Astrocyte (in vitro differentiated cells and primary cell): Measurements from ENCODE around the gene PITPNB. TPM values are rescaled to one million over a fixed set of nuclear protein-coding genes. Genes with fewer than 3 reads are reported as not detected.
A peak's percentile ranks its signal among the peaks of the same experiment; 100 is the strongest.

ENCODE experiments used
- DNase-seq: peaks from one replicate; pipeline ENCODE4 v3.0.0-alpha.2; 2010; ENCODE audit warnings: low read depth
- FAIRE-seq: peaks from 2 replicates; lab custom pipeline; 2011; peaks lifted over from hg19 to GRCh38; lab: Jason Lieb, UNC
- H2AFZ ChIP-seq: 2 replicates; pipeline ENCODE4 v1.6.0; 2012; ENCODE audit warnings: low read depth, low read length, inconsistent platforms
- H3K27ac ChIP-seq: 2 replicates; pipeline ENCODE4 v1.5.1; 2011; ENCODE audit warnings: low read depth, low read length, inconsistent platforms
- H3K27me3 ChIP-seq: 2 replicates; pipeline ENCODE4 v1.6.0; 2011; ENCODE audit warnings: low read length, inconsistent platforms; ENCODE audit not compliant: insufficient read depth
- H3K36me3 ChIP-seq: 2 replicates; pipeline ENCODE4 v1.5.1; 2011; ENCODE audit warnings: low read length, inconsistent platforms; ENCODE audit not compliant: insufficient read depth
- H3K4me1 ChIP-seq: 2 replicates; pipeline ENCODE4 v1.5.1; 2011; ENCODE audit warnings: low read length, inconsistent platforms; ENCODE audit not compliant: insufficient read depth
- H3K4me2 ChIP-seq: 2 replicates; pipeline ENCODE4 v1.6.0; 2012; ENCODE audit warnings: low read length, inconsistent platforms
- H3K4me3 ChIP-seq: 2 replicates; pipeline ENCODE4 v1.5.1; 2011; ENCODE audit warnings: low read depth, mild to moderate bottlenecking, low read length, inconsistent platforms; ENCODE audit not compliant: insufficient read depth
- H3K79me2 ChIP-seq: 2 replicates; pipeline ENCODE4 v1.6.0; 2012; ENCODE audit warnings: mild to moderate bottlenecking, low read length, inconsistent platforms; ENCODE audit not compliant: insufficient read depth
- H3K9ac ChIP-seq: 2 replicates; pipeline ENCODE4 v1.6.0; 2012; ENCODE audit warnings: mild to moderate bottlenecking, low read length, inconsistent platforms
- H3K9me3 ChIP-seq: 2 replicates; pipeline ENCODE4 v1.5.1; 2012; ENCODE audit warnings: low read depth, mild to moderate bottlenecking, low read length, inconsistent platforms; ENCODE audit not compliant: insufficient read depth
- H4K20me1 ChIP-seq: 2 replicates; pipeline ENCODE4 v1.6.0; 2012; ENCODE audit warnings: low read length, inconsistent platforms; ENCODE audit not compliant: insufficient read depth
- H3K27ac Mint-ChIP-seq: one replicate; pipeline ENCODE4 v1.8.0; 2021; ENCODE audit warnings: mild to moderate bottlenecking, mixed read lengths; ENCODE audit not compliant: unreplicated experiment
- H3K27me3 Mint-ChIP-seq: one replicate; pipeline ENCODE4 v1.8.0; 2021; ENCODE audit warnings: low read depth, mixed read lengths; ENCODE audit not compliant: unreplicated experiment
- H3K36me3 Mint-ChIP-seq: one replicate; pipeline ENCODE4 v1.8.0; 2021; ENCODE audit warnings: low read depth, mixed read lengths; ENCODE audit not compliant: unreplicated experiment
- H3K4me1 Mint-ChIP-seq: one replicate; pipeline ENCODE4 v1.8.0; 2021; ENCODE audit warnings: low read depth, mixed read lengths; ENCODE audit not compliant: unreplicated experiment
- H3K4me3 Mint-ChIP-seq: one replicate; pipeline ENCODE4 v1.8.0; 2021; ENCODE audit warnings: mild to moderate bottlenecking, moderate library complexity, mixed read lengths; ENCODE audit not compliant: unreplicated experiment
- H3K9me3 Mint-ChIP-seq: one replicate; pipeline ENCODE4 v1.8.0; 2021; ENCODE audit warnings: mild to moderate bottlenecking, mixed read lengths; ENCODE audit not compliant: unreplicated experiment
- CTCF ChIP-seq: IDR thresholded peaks from 2 replicates; pipeline ENCODE4 v1.5.1; 2011; ENCODE audit warnings: low read depth, mild to moderate bottlenecking, inconsistent platforms, low read length, moderate library complexity; ENCODE audit not compliant: insufficient read depth
- EZH2 ChIP-seq: IDR thresholded peaks from 2 replicates; pipeline ENCODE4 v1.6.1; 2012; ENCODE audit warnings: mild to moderate bottlenecking, low read length, inconsistent platforms; ENCODE audit not compliant: insufficient read depth
- total RNA-seq: library from RNA; stranded (reverse); gene quantifications from 2 replicates; pipeline ENCODE4 v1.2.1, GENCODE V29; 2021

Gene PITPNB
- total RNA-seq, 1 donor from 2014 or later: 90.6 TPM

- no peak for FAIRE-seq
- Histone ChIP-seq H3K27me3 (no peaks in the 10 kb centered on the region), H3K4me3 (peak overlapping the region; percentile 77), H3K79me2 (peaks cover 51% of the 10 kb centered on the region), H2AFZ (peak overlapping the region; percentile 93), H3K36me3 (no peaks in the 10 kb centered on the region), H3K9ac (peak overlapping the region; percentile 94), H4K20me1 (peaks cover 34% of the 10 kb centered on the region), H3K9me3 (no peaks in the 10 kb centered on the region), H3K27ac (peak overlapping the region; percentile 96), H3K4me2 (peak overlapping the region; percentile 99), H3K4me1 (peaks cover 24% of the 10 kb centered on the region)
- TF ChIP-seq CTCF: no peak
- no peak for TF ChIP-seq EZH2
- peak overlapping the region; percentile 96 for H3K4me3 Mint-ChIP-seq
- no peaks in the 10 kb centered on the region for H3K27me3 Mint-ChIP-seq
- H3K9me3 Mint-ChIP-seq: no peaks in the 10 kb centered on the region
- DNase-seq: peak; percentile 61
- H3K4me1 Mint-ChIP-seq: peaks cover 22% of the 10 kb centered on the region
- H3K36me3 Mint-ChIP-seq: no peaks in the 10 kb centered on the region
- H3K27ac Mint-ChIP-seq: peak overlapping the region; percentile 96
These were observed 1.1 kb upstream of the PITPNB start for GRCh38 chr22:27919942-27920755.

GRCh38 chr22:27918341-27919221 lies 475 bp downstream of the PITPNB start:
- peak overlapping the region; percentile 86 for H3K27ac ChIP-seq
- no peaks in the 10 kb centered on the region for H3K36me3 Mint-ChIP-seq
- H3K4me3 ChIP-seq: peak overlapping the region; percentile 85
- H3K4me1 ChIP-seq: peaks cover 26% of the 10 kb centered on the region
- peak overlapping the region; percentile 94 for H3K9ac ChIP-seq
- H3K4me1 Mint-ChIP-seq: peaks cover 30% of the 10 kb centered on the region
- DNase-seq (peak; percentile 49), FAIRE-seq (peak; percentile 50)
- H4K20me1 ChIP-seq: peaks cover 49% of the 10 kb centered on the region
- peaks cover 2% of the 10 kb centered on the region for H3K36me3 ChIP-seq
- peak overlapping the region; percentile 93 for H3K4me2 ChIP-seq
- TF ChIP-seq CTCF (no peak), EZH2 (no peak)
- H3K9me3 ChIP-seq: no peaks in the 10 kb centered on the region
- H2AFZ ChIP-seq: peak overlapping the region; percentile 21
- no peaks in the 10 kb centered on the region for H3K27me3 Mint-ChIP-seq
- H3K27me3 ChIP-seq: no peaks in the 10 kb centered on the region
- no peaks in the 10 kb centered on the region for H3K9me3 Mint-ChIP-seq
- H3K79me2 ChIP-seq: peaks cover 67% of the 10 kb centered on the region
- H3K4me3 Mint-ChIP-seq: peak overlapping the region; percentile 96
- H3K27ac Mint-ChIP-seq: peak overlapping the region; percentile 96
